HEK293 (cell line): ENCODE results near the gene MN1.

Experiments
- CTCF ChIA-PET: fragments of 350-600 bp; formaldehyde crosslinking; extraction: SDS; loops from one replicate; lab custom pipeline; 2021; ENCODE audit warnings: antibody characterized with exemption; lab: Yijun Ruan, JAX
- POLR2A ChIA-PET: fragments of 300-600 bp; formaldehyde crosslinking; extraction: SDS; loops from one replicate; lab custom pipeline; 2020; ENCODE audit warnings: antibody characterized with exemption, inconsistent platforms; lab: Yijun Ruan, JAX
- H3K27ac ChIP-seq: fragments of 200-500 bp; sonication (Bioruptor generic); 2 replicates; pipeline ENCODE4 v1.5.1; 2014; ENCODE audit warnings: low read depth, low read length, control low read depth, inconsistent platforms; ENCODE audit errors: extremely low read depth
- H3K36me3 ChIP-seq, 2 experiments: fragments of 200-500 bp in 1 of 2; sonication (Bioruptor generic) in 1 of 2; 1 replicate in 1 of 2; 2 replicates in 1 of 2; pipeline ENCODE4 v1.5.1; 2014 to 2017; ENCODE audit warnings: inconsistent platforms in 2 of 2, low read length in 2 of 2; ENCODE audit not compliant: control insufficient read depth in 2 of 2, insufficient read depth in 1 of 2
- H3K4me1 ChIP-seq: fragments of 200-500 bp; sonication (Bioruptor generic); 2 replicates; pipeline ENCODE4 v1.5.1; 2014; ENCODE audit warnings: mild to moderate bottlenecking, low read length, inconsistent platforms; ENCODE audit not compliant: control insufficient read depth, insufficient read depth
- H3K4me3 ChIP-seq: 2 replicates; pipeline ENCODE4 v1.5.1; 2011; ENCODE audit warnings: low read depth, mild to moderate bottlenecking, control low read depth, low read length, moderate library complexity
- H3K9me3 ChIP-seq: fragments of 200-500 bp; sonication (Bioruptor generic); 2 replicates; pipeline ENCODE4 v1.5.1; 2014; ENCODE audit warnings: low read depth, low read length, inconsistent platforms; ENCODE audit not compliant: control insufficient read depth, insufficient read depth
- MZF1 ChIP-seq: fragments of 450-650 bp; formaldehyde crosslinking; IDR thresholded peaks from 2 replicates; pipeline ENCODE4 v1.5.1; 2017; ENCODE audit warnings: missing biosample characterization, missing genetic modification characterization, borderline replicate concordance
- ZNF311 ChIP-seq: fragments of 450-650 bp; formaldehyde crosslinking; IDR thresholded peaks from 2 replicates; pipeline ENCODE4 v1.5.1; 2017; ENCODE audit warnings: missing biosample characterization, missing genetic modification characterization, borderline replicate concordance
- ZNF394 ChIP-seq: fragments of 450-650 bp; formaldehyde crosslinking; IDR thresholded peaks from 2 replicates; pipeline ENCODE4 v1.5.1; 2016; ENCODE audit warnings: missing biosample characterization, missing genetic modification characterization, mild to moderate bottlenecking, moderate library complexity, borderline replicate concordance
- ZNF404 ChIP-seq: fragments of 450-650 bp; formaldehyde crosslinking; IDR thresholded peaks from 2 replicates; pipeline ENCODE4 v1.5.1; 2017; ENCODE audit warnings: missing biosample characterization, missing genetic modification characterization
- ZNF560 ChIP-seq: fragments of 450-650 bp; formaldehyde crosslinking; IDR thresholded peaks from 2 replicates; pipeline ENCODE4 v1.5.1; 2017; ENCODE audit warnings: missing biosample characterization, missing genetic modification characterization, borderline replicate concordance
- ZNF660 ChIP-seq: fragments of 450-650 bp; IDR thresholded peaks from 2 replicates; pipeline ENCODE4 v1.5.1; 2018; ENCODE audit warnings: missing biosample characterization, mild to moderate bottlenecking, missing genetic modification characterization
- TF ChIP-seq, protein P1 (sequence below): fragments of 450-650 bp; formaldehyde crosslinking; IDR thresholded peaks from 2 replicates; pipeline ENCODE4 v1.5.1; 2016; ENCODE audit warnings: missing biosample characterization, missing genetic modification characterization
- TF ChIP-seq, protein P2 (sequence below): fragments of 450-650 bp; formaldehyde crosslinking; IDR thresholded peaks from 2 replicates; pipeline ENCODE4 v1.5.1; 2016; ENCODE audit warnings: missing biosample characterization, missing genetic modification characterization
- TF ChIP-seq, protein P3 (sequence below): fragments of 450-650 bp; formaldehyde crosslinking; IDR thresholded peaks from 2 replicates; pipeline ENCODE4 v1.5.1; 2016; ENCODE audit warnings: missing biosample characterization, missing genetic modification characterization
- TF ChIP-seq, protein P4 (sequence below): fragments of 450-650 bp; formaldehyde crosslinking; IDR thresholded peaks from 2 replicates; pipeline ENCODE4 v1.5.1; 2016; ENCODE audit warnings: missing biosample characterization, missing genetic modification characterization, borderline replicate concordance
- TF ChIP-seq, protein P5 (sequence below): fragments of 450-650 bp; formaldehyde crosslinking; IDR thresholded peaks from 2 replicates; pipeline ENCODE4; 2016; ENCODE audit warnings: missing biosample characterization, missing genetic modification characterization

The MN1 gene

DNA sequence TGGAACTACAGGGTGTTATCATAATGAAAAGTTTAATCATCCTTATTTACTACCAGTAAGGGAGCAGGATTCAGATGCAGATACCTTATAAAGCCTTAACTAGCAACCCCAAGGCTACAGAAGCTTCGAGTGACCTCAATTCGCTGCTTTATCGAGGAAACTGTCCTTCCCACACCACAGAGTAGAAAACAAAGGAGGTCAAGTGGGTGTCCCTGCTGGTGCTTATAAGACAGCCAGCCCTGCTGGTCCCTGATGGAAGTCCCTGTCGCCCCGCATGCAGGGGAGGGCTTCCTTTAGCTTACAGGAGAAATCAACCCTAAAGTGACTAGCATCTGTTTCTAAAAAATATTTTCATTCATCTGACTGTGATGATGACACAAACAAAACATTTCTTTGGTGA is 7.3 kb downstream of the MN1 start:
- Histone ChIP-seq H3K4me3 (no peak overlapping the region), H3K9me3 (no peaks in the 10 kb centered on the region), H3K4me1 (peaks cover 32% of the 10 kb centered on the region)
- TF ChIP-seq ZNF560 (tag by site-specific recombination) (no peak), ZNF660 (tag by site-specific recombination) (no peak), ZNF311 (tag by site-specific recombination) (no peak), ZNF404 (tag by site-specific recombination) (no peak), MZF1 (tag by site-specific recombination) (no peak), ZNF394 (tag by site-specific recombination) (no peak)
- TF ChIP-seq, protein P1, sequence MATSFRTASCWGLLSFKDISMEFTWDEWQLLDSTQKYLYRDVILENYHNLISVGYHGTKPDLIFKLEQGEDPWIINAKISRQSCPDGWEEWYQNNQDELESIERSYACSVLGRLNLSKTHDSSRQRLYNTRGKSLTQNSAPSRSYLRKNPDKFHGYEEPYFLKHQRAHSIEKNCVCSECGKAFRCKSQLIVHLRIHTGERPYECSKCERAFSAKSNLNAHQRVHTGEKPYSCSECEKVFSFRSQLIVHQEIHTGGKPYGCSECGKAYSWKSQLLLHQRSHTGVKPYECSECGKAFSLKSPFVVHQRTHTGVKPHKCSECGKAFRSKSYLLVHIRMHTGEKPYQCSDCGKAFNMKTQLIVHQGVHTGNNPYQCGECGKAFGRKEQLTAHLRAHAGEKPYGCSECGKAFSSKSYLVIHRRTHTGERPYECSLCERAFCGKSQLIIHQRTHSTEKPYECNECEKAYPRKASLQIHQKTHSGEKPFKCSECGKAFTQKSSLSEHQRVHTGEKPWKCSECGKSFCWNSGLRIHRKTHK (tag by site-specific recombination): no peak
- TF ChIP-seq, protein P2, sequence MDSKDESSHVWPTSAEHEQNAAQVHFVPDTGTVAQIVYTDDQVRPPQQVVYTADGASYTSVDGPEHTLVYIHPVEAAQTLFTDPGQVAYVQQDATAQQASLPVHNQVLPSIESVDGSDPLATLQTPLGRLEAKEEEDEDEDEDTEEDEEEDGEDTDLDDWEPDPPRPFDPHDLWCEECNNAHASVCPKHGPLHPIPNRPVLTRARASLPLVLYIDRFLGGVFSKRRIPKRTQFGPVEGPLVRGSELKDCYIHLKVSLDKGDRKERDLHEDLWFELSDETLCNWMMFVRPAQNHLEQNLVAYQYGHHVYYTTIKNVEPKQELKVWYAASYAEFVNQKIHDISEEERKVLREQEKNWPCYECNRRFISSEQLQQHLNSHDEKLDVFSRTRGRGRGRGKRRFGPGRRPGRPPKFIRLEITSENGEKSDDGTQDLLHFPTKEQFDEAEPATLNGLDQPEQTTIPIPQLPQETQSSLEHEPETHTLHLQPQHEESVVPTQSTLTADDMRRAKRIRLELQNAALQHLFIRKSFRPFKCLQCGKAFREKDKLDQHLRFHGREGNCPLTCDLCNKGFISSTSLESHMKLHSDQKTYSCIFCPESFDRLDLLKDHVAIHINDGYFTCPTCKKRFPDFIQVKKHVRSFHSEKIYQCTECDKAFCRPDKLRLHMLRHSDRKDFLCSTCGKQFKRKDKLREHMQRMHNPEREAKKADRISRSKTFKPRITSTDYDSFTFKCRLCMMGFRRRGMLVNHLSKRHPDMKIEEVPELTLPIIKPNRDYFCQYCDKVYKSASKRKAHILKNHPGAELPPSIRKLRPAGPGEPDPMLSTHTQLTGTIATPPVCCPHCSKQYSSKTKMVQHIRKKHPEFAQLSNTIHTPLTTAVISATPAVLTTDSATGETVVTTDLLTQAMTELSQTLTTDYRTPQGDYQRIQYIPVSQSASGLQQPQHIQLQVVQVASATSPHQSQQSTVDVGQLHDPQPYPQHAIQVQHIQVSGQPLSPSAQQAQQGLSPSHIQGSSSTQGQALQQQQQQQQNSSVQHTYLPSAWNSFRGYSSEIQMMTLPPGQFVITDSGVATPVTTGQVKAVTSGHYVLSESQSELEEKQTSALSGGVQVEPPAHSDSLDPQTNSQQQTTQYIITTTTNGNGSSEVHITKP (tag by site-specific recombination): no peak
- TF ChIP-seq, protein P3, sequence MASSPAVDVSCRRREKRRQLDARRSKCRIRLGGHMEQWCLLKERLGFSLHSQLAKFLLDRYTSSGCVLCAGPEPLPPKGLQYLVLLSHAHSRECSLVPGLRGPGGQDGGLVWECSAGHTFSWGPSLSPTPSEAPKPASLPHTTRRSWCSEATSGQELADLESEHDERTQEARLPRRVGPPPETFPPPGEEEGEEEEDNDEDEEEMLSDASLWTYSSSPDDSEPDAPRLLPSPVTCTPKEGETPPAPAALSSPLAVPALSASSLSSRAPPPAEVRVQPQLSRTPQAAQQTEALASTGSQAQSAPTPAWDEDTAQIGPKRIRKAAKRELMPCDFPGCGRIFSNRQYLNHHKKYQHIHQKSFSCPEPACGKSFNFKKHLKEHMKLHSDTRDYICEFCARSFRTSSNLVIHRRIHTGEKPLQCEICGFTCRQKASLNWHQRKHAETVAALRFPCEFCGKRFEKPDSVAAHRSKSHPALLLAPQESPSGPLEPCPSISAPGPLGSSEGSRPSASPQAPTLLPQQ: no peak
- TF ChIP-seq, protein P4, sequence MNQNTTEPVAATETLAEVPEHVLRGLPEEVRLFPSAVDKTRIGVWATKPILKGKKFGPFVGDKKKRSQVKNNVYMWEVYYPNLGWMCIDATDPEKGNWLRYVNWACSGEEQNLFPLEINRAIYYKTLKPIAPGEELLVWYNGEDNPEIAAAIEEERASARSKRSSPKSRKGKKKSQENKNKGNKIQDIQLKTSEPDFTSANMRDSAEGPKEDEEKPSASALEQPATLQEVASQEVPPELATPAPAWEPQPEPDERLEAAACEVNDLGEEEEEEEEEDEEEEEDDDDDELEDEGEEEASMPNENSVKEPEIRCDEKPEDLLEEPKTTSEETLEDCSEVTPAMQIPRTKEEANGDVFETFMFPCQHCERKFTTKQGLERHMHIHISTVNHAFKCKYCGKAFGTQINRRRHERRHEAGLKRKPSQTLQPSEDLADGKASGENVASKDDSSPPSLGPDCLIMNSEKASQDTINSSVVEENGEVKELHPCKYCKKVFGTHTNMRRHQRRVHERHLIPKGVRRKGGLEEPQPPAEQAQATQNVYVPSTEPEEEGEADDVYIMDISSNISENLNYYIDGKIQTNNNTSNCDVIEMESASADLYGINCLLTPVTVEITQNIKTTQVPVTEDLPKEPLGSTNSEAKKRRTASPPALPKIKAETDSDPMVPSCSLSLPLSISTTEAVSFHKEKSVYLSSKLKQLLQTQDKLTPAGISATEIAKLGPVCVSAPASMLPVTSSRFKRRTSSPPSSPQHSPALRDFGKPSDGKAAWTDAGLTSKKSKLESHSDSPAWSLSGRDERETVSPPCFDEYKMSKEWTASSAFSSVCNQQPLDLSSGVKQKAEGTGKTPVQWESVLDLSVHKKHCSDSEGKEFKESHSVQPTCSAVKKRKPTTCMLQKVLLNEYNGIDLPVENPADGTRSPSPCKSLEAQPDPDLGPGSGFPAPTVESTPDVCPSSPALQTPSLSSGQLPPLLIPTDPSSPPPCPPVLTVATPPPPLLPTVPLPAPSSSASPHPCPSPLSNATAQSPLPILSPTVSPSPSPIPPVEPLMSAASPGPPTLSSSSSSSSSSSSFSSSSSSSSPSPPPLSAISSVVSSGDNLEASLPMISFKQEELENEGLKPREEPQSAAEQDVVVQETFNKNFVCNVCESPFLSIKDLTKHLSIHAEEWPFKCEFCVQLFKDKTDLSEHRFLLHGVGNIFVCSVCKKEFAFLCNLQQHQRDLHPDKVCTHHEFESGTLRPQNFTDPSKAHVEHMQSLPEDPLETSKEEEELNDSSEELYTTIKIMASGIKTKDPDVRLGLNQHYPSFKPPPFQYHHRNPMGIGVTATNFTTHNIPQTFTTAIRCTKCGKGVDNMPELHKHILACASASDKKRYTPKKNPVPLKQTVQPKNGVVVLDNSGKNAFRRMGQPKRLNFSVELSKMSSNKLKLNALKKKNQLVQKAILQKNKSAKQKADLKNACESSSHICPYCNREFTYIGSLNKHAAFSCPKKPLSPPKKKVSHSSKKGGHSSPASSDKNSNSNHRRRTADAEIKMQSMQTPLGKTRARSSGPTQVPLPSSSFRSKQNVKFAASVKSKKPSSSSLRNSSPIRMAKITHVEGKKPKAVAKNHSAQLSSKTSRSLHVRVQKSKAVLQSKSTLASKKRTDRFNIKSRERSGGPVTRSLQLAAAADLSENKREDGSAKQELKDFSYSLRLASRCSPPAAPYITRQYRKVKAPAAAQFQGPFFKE (tag by site-specific recombination): no peak
- TF ChIP-seq, protein P5, sequence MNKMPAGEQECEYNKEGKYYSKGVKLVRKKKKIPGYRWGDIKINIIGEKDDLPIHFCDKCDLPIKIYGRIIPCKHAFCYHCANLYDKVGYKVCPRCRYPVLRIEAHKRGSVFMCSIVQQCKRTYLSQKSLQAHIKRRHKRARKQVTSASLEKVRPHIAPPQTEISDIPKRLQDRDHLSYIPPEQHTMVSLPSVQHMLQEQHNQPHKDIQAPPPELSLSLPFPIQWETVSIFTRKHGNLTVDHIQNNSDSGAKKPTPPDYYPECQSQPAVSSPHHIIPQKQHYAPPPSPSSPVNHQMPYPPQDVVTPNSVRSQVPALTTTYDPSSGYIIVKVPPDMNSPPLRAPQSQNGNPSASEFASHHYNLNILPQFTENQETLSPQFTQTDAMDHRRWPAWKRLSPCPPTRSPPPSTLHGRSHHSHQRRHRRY (tag by site-specific recombination): no peak
- TF ChIP-seq, all 188 proteins: peak for 0
- no peak overlapping the region for H3K27ac ChIP-seq
- CTCF ChIA-PET: interaction anchor here (0.7 kb wide), 1 partner anchor 11 kb away, joined by 3 read pairs; no protein-coding TSS in a partner anchor
- H3K36me3 ChIP-seq: peaks cover 0 to 19% of the 10 kb centered on the region in 2 experiments; a peak in 1 of 3 replicates
- POLR2A ChIA-PET: no interaction called here
